Glomerular visceral epithelial cell (primary cell): ENCODE data around the gene PDE6H.
A peak's percentile ranks its signal among the peaks of the same experiment; 100 is the strongest.

Experiments used
- DNase-seq: peaks from one replicate; pipeline ENCODE4 v3.0.0-alpha.2; 2016; ENCODE audit errors: extremely low spot score

PDE6H gene

DNA sequence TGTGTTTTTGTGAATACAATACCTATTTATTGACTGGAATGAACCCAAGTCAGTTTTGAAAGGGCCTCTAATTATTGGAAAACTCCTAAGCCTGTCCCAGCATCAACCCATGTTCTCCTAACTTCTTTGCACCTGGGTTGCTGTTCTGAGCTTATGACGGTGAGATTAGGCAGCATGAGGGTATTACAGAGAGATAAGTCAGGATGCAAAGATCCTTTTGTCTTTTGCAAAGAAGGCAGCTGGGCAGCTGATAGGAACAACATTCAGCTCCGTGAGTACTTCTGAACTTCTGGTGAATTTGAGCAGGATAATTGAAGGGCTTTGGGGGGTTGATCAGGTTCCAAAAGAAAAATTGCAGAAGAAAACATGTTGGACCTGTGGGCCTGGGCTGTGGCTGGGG, at the start of gene PDE6H:
TSS of gene PDE6H (plus strand) at position 227 of the 400 bp plus-strand sequence. CDS start 4,971 bp downstream, outside the sequence.
- no peak for DNase-seq

DNA sequence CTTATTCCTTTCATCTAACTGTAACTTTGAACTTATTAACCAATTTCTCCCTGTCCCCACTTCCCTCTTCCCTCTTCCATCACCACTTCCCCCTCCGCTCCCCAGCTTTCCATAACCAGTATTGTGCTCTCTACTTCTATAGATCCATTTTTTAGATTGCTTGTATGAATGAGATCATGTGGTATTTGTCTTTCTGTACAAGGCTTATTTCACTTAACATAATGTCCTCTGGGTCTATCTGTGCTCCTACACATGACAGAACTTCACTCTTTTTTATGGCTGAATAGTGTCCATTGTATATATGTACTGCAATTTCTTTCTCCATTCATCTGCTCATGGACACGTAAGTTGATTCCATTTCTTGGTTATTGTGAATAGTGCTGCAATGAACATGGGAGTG, 48.9 kb upstream of the PDE6H start:
- no peak for DNase-seq

DNA sequence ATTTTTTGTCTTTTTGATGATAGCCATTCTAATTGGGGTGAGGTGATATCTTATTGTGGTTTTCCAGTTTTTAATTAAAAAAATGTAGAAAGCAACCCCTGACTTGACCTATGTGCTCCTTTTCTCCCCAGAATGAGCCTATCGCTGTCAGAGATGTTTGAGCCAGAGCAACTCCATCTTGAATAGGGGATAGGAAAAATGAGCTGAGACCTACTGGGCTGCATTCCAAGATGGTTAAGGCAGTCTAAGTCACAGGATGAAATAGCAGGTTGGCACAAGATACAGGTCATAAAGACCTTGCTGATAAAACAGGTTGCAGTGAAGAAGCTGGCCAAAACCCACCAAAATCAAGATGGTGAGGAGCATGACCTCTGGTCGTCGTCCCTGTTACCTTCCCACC, 48.3 kb upstream of the PDE6H start:
- no peak for DNase-seq

DNA sequence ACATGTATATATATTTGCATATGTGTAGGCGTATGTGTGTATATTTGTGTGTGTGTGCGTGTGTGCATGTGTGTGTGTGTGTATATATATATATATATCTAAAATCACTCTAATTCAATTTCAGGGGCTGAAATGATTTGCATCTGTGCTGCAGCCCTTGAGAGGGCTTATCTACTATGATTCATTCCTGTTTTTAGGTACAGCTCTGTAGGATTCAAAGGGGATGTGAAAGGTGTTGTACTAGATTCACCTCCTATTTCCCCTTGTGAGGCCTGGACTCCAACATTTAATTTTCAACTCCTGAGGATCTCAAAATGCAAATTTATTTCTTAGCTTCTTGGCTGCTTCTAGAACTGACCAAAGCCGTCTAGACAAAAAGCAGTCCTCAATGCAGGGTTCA, 45.6 kb upstream of the PDE6H start:
- DNase-seq, result no peak

DNA sequence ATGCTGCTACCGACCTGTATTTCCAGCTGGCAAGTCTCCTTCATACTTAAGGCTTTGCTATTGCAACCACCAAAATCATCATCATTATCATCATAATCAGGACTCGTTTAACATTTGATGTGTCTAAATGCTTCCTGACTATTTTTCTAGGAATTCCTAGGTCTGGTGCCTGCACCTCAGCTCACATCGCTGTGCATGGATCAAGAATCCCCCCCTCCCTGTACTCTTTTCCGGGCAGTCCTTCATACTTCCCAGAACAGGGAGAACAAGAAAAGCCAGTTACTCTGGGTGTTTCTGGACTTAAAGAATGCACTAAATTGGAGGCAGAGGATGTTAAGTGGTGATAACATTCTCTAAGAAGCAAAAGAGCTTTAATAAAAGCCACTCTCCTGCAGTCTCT, 43.9 kb upstream of the PDE6H start:
- no peak for DNase-seq

DNA sequence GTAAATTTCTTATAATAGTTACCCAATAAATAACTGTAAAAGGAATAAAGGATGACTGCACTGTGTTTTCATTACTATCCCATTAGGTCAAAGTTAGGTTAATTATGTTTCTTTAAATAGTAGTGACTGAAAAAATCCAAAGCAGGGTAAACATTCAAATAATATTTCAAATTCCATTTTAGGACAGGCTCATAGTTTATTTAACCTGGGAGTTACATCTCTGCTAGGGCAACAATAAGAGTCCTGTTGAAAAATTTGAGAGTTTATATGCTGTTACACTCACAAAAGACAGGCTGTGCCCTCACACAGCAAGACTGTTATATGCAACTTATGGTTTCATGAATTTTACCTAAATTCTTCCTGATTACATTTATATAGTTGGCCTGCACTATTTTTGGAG, 42.5 kb upstream of the PDE6H start:
- DNase-seq, result no peak

DNA sequence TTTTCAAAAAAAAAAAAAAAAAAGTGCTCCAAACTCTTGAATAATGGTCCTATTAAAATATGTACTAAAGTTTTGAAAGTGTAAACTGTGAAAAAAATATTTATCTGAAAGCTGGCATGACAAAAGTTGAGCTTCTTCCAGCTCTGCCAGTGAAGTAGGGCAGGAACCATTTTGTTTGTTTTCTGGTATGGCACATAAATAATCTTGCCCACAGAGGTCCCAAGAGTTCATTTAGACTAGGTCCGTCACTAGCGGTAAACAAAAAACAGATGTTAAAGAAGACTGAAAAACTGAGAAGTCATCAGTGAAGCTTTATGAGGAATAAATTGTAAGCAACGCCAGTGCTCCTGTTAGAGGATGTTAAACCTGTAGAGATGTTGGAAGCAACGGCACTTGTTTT, 41.5 kb upstream of the PDE6H start:
- no peak for DNase-seq

DNA sequence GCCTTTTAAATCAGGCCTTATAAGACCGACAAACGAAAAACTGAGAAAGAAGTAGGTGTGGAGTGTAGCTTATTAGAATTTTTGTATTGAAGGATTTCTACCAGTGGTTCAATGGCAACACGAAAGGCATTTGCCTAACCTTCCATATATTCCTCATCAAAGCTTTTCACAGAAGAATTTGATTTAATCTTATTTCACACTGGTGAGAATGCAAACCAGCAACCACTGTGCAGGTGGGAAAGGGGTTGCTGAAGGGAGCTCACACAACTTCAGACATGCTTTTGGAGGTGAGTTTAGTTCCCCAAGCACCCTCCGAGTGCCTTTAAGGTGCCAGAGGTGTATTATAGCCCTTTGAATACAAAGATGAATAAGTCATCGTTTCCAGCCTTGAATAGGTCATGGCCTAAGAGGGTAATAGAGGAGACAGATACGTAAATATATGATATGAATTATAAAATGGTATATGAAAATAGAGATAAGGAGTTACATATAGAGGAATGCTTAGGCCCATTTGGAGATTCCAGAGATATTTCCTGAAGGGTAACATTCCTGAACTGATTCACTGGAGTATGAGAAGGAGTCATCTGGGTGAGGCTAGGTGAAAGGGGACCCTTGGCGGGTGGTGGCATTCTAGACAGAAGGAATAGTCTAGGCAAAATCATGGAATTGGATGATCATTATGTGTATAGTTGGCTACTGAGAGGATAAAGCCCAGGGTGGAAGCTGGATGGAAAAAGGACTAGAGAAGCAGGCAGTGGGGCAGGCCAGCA, 40.9 kb upstream of the PDE6H start:
- DNase-seq, result no peak

DNA sequence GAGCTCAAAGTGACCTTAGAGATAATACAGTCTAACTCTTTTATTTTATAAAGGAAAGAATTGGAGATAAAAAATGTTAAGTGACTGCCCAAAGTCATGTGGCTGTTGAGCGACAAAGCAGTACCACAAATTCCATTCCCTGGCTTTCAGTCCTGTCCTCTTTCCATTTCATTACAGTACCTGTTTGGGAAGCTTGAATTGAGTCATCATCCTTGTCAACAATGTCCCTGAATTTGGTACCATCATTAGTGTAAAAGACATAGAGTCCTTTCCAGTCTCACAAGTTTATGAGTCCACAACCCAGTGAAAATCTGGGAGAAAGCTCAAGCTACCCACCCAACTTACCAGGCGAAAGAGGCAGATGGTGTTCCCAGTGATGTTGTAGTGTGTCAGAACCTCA, 38.3 kb upstream of the PDE6H start:
- DNase-seq, result no peak

DNA sequence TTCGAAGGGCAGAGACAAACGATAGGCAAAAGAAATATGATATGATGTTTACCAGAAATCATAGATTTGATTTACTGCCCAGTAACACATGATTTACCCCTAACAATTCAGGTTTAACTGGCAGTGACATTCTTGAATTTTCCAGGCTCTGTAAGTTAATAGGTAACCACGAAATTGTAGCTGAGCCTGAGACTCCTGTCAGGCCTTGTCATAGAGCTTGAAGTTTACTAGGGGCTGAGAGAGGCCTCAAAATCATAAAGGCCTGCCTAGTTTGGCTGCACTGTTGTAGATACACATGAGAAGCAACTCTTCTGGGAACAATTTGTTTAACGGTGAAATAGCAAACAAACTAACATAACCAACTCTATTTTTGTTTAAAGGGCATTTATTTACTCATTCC, 37.8 kb upstream of the PDE6H start:
- peak; percentile 14 for DNase-seq

DNA sequence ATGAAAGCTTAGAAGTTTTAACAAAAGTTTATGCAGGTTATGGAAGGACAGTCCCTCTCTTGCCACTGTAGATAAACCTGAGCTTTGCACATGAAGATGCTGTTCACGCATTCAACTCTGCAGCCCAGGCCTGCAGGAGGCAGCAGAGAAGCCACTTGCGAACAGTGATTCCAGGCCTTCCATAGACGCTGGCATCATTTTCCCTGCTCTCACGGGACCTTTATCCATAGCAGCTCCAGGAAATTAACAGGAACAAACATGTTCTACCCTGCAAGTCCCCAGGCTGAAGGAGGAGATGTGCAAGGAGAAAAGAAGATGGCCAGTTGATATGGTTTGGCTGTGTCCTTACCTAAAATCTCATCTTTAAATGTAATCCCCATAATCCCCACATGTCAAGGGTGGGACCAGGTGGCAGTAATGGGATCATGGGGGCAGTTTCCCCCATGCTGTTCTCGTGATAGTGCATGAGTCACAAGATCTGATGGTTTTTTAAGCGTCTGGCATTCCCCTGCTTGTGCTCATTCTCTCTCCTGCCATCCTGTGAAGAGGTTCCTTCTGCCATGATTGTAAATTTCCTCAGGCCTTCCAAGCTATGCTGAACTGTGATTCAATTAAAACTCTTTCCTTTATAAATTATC, 36.5 kb upstream of the PDE6H start:
- no peak for DNase-seq

DNA sequence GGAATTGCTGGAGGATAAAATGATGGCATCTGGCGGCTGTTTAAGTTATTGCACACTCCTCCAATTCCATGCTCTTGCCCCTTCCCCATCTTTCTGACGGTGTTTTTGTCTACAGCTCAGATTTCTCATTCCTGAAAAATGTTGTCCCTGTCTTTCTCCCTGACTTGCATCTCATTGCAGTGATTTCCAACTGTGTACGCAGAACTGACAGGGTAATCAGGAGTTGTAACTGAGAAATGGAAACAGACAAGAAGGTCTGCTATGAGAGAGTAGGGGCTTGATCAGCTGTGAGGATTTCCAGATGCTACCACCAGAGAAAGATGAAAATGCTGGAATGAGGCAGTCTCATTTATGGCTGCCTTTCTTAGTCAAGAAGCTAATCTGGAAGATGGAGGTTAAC, 35.8 kb upstream of the PDE6H start:
- DNase-seq, result no peak

DNA sequence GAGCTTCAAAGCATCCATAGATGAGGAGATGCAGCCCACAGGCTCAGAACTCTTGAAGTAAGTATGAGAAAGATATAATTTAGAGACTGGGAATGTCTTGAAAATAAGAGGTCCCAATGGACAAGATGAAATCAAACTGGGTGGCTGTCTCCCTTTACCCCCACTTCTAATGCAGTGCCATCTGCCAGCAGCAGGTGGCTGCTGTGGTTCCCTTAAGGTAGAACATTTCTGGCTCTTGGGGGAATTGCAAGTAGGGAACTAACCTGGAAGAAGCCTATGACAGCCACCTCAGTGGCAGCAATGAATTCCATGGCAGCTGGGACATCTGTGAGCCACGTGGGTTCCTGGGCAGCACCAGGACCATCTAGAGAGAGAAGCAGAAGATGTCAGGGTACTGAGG, 35.2 kb upstream of the PDE6H start:
- no peak for DNase-seq

DNA sequence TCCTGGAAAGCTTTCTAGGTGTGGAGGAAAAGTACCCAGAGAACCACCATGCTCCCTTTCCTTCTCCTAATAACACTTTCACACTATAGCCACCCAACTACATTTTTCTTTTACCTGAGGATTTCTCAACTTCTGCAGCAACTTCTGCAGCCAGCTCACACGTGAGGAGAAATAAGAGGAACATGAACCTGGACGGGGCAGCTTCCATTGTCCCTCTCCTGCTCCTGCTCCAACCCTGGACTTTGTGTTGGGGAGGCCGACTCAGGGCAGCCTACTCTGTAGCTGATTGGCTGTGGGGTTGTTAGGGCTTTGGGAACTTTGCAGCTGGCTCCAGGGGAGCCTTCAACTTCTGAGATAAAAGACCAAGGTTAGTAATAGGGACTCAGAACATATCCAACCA, 34.5 kb upstream of the PDE6H start, which contains the start of gene ERP27:
TSS of gene ERP27 (minus strand) at position 237 of the 400 bp plus-strand sequence. CDS start at position 208, 29 bp downstream.
- no peak for DNase-seq

DNA sequence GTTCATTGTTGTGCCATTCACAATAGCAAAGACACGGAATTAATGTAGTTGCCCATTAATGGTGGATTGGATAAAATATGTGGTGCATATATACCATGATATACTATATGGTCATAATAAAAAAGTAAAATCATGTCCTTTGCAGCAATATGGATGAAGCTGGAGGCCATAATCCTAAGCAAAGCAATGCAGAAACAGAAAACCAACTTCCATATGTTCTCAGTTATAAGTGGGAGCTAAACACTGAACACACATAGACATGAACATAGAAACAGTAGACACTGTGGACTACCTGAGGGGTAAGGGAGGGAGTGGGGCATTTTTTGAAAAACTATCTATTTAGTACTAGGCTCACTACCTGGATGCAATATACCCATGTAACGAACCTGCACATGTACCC, 31.5 kb upstream of the PDE6H start:
- DNase-seq, result no peak

DNA sequence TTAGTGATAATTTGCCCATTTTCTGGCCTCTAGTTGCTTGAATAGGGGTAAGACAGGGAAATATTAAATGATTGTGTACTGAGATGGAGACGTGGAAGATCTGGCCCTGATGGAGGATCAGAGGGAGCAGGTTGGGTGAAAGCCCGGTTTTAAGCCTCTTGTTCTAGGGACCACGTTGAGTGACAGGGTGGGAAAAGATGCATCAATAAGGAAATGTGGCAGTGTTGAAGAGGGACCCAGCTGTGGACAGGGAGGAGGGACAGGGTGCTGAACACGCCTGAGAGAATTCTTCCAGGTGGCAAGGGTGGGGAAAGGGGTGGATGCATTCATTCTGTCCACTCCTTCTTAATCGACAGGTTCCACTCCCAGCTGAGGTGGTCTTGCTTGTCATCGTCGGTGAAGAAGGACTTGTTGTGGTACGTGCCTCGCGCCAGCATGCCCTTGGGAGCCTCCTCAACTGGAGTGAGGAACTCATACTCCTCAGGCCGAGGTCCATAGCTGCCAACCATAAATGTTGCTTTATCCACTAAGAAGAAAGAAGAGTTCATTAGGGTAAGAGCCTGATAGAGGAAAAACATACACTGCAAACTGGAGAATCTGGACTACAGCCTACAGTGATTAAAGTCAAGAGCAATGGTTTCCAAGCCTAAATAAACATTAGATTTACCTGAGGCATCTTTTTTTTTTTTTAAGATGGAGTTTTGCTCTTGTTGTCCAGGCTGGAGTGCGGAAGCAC, 30.5 kb upstream of the PDE6H start:
- DNase-seq, result no peak

DNA sequence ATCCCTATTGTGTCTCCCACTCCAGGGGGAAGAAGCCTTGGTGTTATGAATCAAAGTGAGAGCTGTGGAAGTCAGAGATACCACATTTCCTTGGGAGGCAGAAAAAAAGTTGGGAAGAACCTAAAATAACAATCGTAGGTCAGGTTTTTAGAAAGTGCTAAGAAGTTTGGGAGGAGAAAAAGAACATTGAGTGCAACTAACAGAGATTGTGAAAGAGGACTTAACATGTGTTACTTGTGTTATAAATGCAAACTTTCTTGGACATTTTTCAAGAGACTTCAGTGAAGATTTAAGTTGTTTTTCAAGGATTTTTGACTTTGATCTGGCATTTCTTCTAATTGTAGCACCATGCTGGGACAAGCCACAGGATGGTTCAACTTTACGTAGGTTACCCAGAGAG, 26.7 kb upstream of the PDE6H start:
- no peak for DNase-seq

DNA sequence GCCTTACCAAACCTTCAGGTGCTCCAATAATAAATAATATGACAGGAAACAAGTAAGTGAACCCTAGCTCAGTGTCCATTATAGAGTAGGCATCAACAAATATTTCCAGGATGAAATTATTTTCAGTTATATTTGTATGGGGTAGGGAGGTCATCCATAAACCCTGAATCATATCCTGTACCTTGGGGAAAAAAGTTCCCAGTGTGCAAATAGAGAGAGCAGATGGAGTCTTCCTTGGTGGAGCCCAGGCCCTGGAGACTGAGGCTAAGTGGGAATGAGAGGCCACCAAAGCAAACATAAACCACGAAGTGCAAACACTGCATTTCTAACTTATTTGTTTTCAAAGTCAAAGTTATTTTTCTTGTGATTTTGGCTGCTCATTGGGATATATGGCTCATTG, 26.0 kb upstream of the PDE6H start:
- no peak for DNase-seq

DNA sequence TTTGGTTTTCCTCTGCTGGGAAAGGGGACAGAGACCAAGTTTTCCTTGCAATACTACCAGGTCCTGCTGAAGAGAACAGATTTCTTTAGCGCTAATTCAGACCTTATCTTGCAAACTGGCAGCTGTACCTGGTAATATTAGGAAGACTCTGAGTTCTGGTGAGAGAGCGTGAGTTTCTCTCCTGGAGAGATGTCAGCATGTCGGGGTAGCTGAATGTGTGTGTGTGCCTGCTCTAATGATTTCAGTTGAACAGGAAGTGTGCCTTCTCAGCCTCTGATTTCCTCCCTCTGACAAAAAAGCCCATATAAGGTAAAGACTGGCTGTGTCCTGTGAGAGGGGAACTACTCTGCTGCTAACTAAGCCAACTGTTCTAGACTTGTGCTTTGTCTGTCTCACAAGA, 24.2 kb upstream of the PDE6H start:
- DNase-seq, result peak; percentile 83

DNA sequence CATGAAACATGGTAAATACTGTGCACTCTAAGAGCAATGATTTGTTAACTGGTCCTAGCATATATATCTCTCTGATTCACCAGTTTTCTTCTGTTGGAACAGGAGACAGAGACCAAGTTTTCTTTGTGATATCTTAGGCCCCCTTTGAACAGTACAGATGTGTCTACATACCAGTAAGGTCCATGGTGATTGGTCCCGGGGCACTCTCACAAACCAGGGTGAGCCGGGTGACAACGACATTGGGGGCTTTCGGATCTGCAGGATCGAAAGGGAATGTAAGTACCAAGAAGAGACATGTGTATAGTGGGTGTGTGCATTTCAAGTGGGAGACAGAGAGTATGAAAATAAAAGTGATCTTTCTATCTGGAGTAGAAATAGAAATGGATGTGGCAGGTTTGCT, 23.2 kb upstream of the PDE6H start:
- DNase-seq, result no peak

DNA sequence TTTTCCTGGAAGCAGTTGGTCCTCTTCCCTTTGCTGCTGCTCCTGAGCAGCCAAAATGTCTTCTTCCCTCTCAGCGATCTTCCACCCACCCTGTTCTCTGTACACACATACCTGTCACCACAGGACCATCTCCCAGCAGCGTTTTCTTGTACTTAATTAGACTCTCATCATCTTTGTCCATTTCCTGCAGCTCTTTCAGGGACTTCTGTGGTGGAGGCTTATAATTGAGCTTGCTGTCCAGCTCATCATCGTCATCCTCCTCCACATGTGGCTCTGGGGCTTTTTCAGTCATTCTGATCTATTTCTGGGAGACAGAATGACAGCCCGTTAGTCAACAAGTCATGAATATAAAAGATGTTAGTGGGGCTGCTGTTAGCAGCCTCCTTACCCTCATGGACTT, 22.4 kb upstream of the PDE6H start:
- DNase-seq, result no peak

DNA sequence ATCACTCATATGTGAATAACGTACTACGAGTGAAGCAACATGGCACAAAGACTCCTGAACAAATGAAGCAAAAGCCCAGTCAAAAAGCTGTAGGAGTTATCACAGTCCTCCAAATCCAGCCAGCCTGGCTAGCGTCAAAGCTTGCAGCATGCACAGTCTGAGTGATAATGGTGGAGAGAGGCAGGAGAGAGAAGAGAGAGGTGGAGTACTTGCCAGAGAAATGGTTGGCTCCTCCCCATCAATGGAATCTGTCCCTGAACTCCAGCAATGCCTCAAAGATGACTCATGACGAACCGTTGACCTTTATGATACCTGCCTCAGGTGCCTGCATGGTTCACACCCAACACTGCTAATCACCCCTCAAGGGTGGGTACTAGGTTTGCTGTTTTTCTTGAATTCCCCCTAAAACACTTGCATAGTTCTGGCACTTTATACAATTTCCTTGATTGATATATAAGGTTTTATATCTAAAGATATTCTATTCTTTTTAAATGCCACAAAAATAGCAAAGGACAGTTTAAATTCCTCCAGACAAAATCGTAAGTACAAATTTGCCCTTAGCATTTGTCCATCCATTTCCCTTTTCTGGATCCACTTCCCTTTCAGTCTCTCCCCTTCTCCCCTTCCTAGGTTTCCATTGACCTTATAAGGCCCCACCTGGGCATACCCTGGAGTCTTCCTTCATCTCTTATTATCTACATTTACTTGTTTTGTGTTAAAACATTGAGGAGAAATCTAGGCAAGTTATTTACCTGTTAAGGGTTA, 21.7 kb upstream of the PDE6H start:
- DNase-seq, result peak; percentile 3
